Measurements from ENCODE around the gene ZNF665.
"Not testable (repeated sequence)": the region's sequence is repeated elsewhere in the genome, so short reads cannot be mapped to it uniquely, and the experiment has no call there.

Gene ZNF665

GRCh38 chr19:53156850-53157249 is 36.3 kb downstream of the ZNF665 start:
- no peak for DNase-seq

GRCh38 chr19:53147645-53148044 is 45.5 kb downstream of the ZNF665 start:
- no peak for DNase-seq

GRCh38 chr19:53140351-53140750 is 52.8 kb downstream of the ZNF665 start:
- no peak for DNase-seq

- no peak for DNase-seq
Observed at GRCh38 chr19:53136432-53136831, 56.7 kb downstream of the ZNF665 start.

GRCh38 chr19:53132141-53132991 is 60.8 kb downstream of the ZNF665 start, which contains the start of gene ZNF415:
Gene ZNF415, minus strand, starts transcription at chr19:53132910. Its CDS starts 10,234 bp downstream, at chr19:53122676.
- DNase-seq = peak; percentile 68

GRCh38 chr19:53131727-53132126 is 61.4 kb downstream of the ZNF665 start:
- no peak for DNase-seq

GRCh38 chr19:53131085-53131590 is 62.0 kb downstream of the ZNF665 start:
- DNase-seq = no peak

GRCh38 chr19:53130506-53130905 is 62.7 kb downstream of the ZNF665 start:
- no peak for DNase-seq

GRCh38 chr19:53126733-53127526 is 66.2 kb downstream of the ZNF665 start:
- DNase-seq = not testable (repeated sequence)

- DNase-seq = no peak
Observed at GRCh38 chr19:53123400-53123799, 69.8 kb downstream of the ZNF665 start.

All from DMS79 (cell line).